Measurements from ENCODE around the gene MBD3L3.
A peak's percentile ranks its signal among the peaks of the same experiment; 100 is the strongest.

DNA sequence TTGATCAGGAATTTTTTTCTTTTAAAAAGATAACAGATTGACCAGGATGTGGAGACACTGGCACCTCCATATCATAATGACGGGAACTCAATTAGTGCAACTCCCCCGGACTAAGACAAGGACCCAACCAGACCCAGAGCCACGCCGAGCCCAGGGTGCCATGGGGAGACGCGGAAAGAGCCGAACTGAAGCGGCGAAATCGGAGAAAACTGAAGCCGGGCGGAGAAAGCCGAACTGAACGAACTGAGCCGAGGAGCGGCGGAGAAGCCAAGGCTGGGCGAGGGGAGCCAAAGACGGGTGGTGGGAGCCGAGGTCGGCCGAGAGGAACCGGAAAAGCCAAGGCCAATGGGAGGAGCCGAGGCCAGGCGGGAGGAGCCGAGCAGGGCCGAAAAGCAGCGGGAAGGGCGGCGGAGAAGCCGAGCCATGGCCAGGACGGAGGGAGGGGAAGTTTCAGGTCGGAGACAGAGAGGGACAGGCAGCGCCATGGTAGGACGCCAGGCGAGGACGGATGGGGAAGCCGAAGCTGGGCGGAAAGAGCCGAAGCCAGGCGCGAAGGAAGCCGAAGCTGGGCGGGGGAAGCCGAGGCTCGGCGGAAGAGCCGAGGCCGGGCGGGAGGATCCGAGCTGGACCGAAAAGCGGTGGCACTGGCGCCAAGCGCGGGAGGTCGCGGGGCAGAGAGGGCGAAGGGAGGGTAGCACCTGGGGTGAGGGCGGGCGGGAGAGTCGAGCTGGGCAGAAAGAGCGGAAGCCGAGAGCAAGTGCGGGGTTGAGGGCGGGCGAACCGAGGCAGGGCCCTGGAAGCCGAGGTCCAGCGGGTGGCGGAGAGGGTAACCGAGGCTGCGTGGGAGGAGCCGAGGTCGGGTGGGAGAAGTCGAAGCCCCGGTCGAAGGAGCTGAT lies 40.5 kb upstream of the MBD3L3 start:
- TF ChIP-seq EZH2 (IDR thresholded peaks at IDR 0.05; ENCODE audit: borderline replicate concordance, insufficient read depth, low read length, poor library complexity, severe bottlenecking) (no peak), TAF1 (IDR thresholded peaks at IDR 0.05; ENCODE audit: low read depth) (peak; percentile 56)
- TF ChIP-seq, protein P1, sequence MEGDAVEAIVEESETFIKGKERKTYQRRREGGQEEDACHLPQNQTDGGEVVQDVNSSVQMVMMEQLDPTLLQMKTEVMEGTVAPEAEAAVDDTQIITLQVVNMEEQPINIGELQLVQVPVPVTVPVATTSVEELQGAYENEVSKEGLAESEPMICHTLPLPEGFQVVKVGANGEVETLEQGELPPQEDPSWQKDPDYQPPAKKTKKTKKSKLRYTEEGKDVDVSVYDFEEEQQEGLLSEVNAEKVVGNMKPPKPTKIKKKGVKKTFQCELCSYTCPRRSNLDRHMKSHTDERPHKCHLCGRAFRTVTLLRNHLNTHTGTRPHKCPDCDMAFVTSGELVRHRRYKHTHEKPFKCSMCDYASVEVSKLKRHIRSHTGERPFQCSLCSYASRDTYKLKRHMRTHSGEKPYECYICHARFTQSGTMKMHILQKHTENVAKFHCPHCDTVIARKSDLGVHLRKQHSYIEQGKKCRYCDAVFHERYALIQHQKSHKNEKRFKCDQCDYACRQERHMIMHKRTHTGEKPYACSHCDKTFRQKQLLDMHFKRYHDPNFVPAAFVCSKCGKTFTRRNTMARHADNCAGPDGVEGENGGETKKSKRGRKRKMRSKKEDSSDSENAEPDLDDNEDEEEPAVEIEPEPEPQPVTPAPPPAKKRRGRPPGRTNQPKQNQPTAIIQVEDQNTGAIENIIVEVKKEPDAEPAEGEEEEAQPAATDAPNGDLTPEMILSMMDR (IDR thresholded peaks at IDR 0.05; ENCODE audit: poor library complexity, severe bottlenecking): no peak

Data from neural cell (in vitro differentiated cells).